ENCODE data around the gene UNC5B. TPM values are rescaled to one million over a fixed set of nuclear protein-coding genes. Genes with fewer than 3 reads are reported as not detected.

Gene UNC5B
- total and polyA plus RNA-seq, 10 donors: 0.74 to 21.1 (median 11.3) TPM

DNA sequence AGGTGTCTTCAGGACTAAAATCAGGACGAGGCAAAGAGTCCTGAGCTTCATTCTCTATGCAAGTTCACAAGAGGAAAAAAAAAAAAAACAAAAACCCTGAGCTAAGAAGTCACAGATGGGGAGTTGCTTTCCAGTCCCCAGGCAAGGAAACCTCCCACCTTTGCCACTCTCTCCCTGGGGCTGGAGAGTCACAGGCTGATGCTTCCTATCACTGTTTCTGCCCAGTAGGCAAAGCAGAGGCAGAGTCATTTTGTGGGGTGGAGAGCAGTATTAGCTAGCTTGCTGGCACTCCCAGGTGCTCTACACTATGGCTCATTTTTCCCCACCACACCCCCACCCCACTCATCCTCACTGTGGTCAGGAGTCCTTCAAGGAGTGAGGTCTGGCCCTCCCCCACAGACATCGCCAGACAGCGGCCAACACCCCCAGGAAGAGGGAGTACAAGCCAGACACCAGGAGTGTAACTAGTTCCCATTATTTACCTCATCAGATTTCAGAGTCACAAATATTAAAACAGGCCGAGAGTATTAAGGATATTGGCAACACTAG, 34.6 kb upstream of the UNC5B start:
- Histone ChIP-seq H3K9me3 (no peaks in the 10 kb centered on the region), H3K4me3 (no peak overlapping the region), H3K27me3 (replicated peaks in 1 of 7) (peaks cover 0 to 4% (median 0%) of the 10 kb centered on the region in 7 donors), H3K4me1 (no peaks in the 10 kb centered on the region), H3K36me3 (no peaks in the 10 kb centered on the region), H3K27ac (no peak overlapping the region)
- intact Hi-C loops (cut with DNase I; ENCODE audit: low total_unique reads): no loop called here
- DNase-seq: no peak
- no peak for TF ChIP-seq POLR2A (IDR thresholded peaks at IDR 0.05)
- WGBS, 5 donors: 70 to 91% (median 82%) methylated on average over 4 of the region's 4 CpGs

GRCh38 chr10:71178880-71179279, 33.5 kb upstream of the UNC5B start:
- H3K9me3 ChIP-seq: no peaks in the 10 kb centered on the region
- no peaks in the 10 kb centered on the region for H3K36me3 ChIP-seq
- H3K27me3 ChIP-seq (replicated peaks in 1 of 7): peaks cover 0 to 4% (median 0%) of the 10 kb centered on the region in 7 donors
- DNase-seq: no peak
- no peak overlapping the region for H3K4me3 ChIP-seq
- TF ChIP-seq CTCF (IDR thresholded peaks at IDR 0.05 in 8 of 11, conservative IDR thresholded peaks at IDR 0.05 in 3 of 11) (no peak), POLR2A (IDR thresholded peaks at IDR 0.05) (no peak), POLR2AphosphoS5 (IDR thresholded peaks at IDR 0.05) (no peak)
- no peak overlapping the region for H3K27ac ChIP-seq
- no peaks in the 10 kb centered on the region for H3K4me1 ChIP-seq
- WGBS, 5 donors: 78 to 96% (median 86%) methylated on average over 3 of the region's 3 CpGs
- intact Hi-C loops (cut with DNase I; ENCODE audit: low total_unique reads): no loop called here

GRCh38 chr10:71179382-71179781, 33.0 kb upstream of the UNC5B start:
- intact Hi-C loops (cut with DNase I; ENCODE audit: low total_unique reads): no loop called here
- H3K4me1 ChIP-seq: no peaks in the 10 kb centered on the region
- no peak overlapping the region for H3K27ac ChIP-seq
- H3K4me3 ChIP-seq: no peak overlapping the region
- H3K27me3 ChIP-seq (replicated peaks in 1 of 7): peaks cover 0 to 4% (median 0%) of the 10 kb centered on the region in 7 donors
- DNase-seq: no peak
- TF ChIP-seq POLR2A (IDR thresholded peaks at IDR 0.05) (no peak), CTCF (IDR thresholded peaks at IDR 0.05 in 8 of 11, conservative IDR thresholded peaks at IDR 0.05 in 3 of 11) (no peak), POLR2AphosphoS5 (IDR thresholded peaks at IDR 0.05) (no peak)
- 95 to 100% (median 96%) methylated on average over 3 of the region's 3 CpGs for WGBS, 5 donors
- no peaks in the 10 kb centered on the region for H3K9me3 ChIP-seq
- no peaks in the 10 kb centered on the region for H3K36me3 ChIP-seq

- TF ChIP-seq POLR2AphosphoS5 (IDR thresholded peaks at IDR 0.05) (no peak), CTCF (IDR thresholded peaks at IDR 0.05 in 8 of 11, conservative IDR thresholded peaks at IDR 0.05 in 3 of 11) (no peak), POLR2A (IDR thresholded peaks at IDR 0.05) (no peak)
- H3K36me3 ChIP-seq: no peaks in the 10 kb centered on the region
- no peak overlapping the region for H3K27ac ChIP-seq
- 81 to 93% (median 89%) methylated on average over 6 of the region's 6 CpGs for WGBS, 5 donors
- no peak overlapping the region for H3K4me3 ChIP-seq
- no peak for DNase-seq
- no peaks in the 10 kb centered on the region for H3K9me3 ChIP-seq
- H3K27me3 ChIP-seq (replicated peaks in 1 of 7): peaks cover 0 to 15% (median 0%) of the 10 kb centered on the region in 7 donors
- intact Hi-C loops (cut with DNase I; ENCODE audit: low total_unique reads): loop anchor here (10.0 kb wide), 1 partner anchor 110 kb away; no protein-coding TSS in a partner anchor
- peaks cover 0 to 15% (median 9%) of the 10 kb centered on the region in 6 donors for H3K4me1 ChIP-seq
Measured at GRCh38 chr10:71184421-71184820, 27.9 kb upstream of the UNC5B start.
